Raji (cell line): Measurements from ENCODE around the gene NRG3.

ENCODE experiments used
- POLR2A ChIP-seq: IDR thresholded peaks from 2 replicates; pipeline ENCODE4 v1.6.1; 2011; ENCODE audit warnings: low read depth, low read length, control low read depth; ENCODE audit not compliant: insufficient read depth

NRG3 gene

GRCh38 chr10:82289945-82290344, 415.0 kb downstream of the NRG3 start:
- TF ChIP-seq POLR2A = no peak

DNA sequence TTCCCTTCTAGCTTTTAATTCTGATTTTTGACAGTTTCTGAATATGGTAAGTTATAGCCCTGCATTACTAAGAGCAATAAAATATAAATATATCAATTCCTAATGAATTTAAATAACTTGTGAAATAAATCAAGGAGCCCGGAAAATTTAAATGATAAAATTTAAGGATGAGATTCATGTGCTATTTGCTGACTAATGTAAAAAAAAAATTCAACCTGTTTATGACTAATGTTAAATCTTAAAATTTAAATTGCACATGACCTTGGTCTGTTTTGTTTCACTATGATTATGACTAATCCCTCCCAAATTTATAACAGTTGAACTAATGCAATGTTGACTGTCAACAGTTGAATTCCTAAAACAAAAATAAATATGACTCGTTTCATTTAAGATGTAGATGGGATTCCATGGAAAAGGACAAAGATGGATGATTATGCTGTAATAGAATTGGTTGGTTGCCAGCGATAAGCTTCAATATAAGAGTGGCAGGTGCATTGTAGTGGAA, 419.9 kb downstream of the NRG3 start:
- no peak for TF ChIP-seq POLR2A

DNA sequence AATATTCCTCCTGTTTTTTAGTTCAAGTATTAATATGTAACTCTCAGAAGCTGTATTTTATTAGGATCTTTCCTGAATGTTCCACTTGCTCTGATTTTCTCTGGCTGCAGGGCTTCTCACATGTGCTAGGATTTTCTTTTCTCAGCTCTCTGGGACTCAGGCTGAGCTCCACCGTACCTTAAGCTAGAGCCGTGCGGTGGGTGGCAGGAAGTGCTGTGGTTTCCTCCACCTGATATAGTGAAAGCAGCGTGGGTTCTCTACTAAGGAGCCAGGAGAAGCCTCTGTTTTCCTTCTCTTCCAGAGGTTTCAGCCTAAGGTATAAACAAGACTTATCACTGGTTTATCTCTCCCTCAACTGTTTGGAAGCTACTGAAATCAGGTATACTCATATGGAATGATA, 433.6 kb downstream of the NRG3 start:
- no peak for TF ChIP-seq POLR2A

- no peak for TF ChIP-seq POLR2A
Observed at GRCh38 chr10:82310839-82311238, 435.8 kb downstream of the NRG3 start.

DNA sequence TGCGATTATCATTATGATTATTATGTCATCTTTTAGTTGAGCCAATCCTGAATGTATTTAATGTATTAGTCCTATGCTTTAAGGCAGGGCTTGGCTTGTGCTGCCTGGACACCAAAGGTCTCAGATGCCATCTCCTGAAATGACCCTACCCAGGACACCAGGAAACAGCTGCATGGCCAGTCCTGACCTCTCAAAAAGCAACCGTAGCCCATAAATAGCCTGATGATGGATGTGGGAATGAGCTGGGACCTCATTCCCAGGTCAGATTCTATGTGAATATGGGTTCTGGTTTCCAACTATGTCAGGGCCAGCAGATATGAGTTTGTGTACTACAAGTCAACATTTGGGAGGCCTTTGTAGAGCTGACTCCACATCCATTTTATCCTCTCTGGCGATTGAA, 438.4 kb downstream of the NRG3 start:
- no peak for TF ChIP-seq POLR2A

DNA sequence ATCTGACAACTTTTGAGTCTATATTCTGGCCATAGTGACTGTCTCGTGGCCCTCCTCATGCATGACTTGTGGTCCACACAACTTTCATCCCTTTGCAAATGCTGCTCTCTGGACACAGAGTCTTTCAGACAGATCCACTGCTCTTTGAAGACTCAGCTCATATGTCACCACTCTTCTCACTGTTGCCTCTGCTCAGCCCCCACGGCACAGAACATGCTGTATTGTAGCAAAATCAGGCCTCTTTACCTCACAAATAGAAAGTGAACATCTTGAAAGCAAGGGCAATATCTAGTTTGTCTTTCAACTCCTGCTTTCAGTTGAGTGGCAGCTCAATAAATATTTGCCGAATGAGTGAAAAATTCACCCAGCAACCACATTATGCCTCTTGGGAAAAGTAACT, 443.5 kb downstream of the NRG3 start:
- no peak for TF ChIP-seq POLR2A

- no peak for TF ChIP-seq POLR2A
Observed at GRCh38 chr10:82319074-82319473, 444.1 kb downstream of the NRG3 start.

DNA sequence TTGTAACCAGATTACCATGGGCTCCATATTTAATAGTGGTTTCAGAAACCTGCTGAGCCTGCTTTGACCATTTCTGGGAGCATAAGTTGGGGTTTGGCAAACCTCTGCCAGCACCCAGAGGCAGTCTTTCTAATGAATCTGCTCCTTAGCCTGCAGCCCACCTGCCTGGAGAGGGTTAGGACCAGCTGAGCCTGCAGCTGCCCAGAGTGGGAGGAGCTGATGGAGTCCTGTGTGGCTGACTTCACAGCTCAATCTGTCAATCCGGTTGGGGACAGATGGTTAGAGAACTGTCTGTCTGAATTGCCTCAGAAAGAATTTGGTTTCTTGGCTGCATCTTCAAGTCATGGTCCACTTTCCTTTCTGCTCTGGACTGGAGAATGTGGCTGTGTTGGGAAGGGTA, 444.6 kb downstream of the NRG3 start:
- no peak for TF ChIP-seq POLR2A

- TF ChIP-seq POLR2A = no peak
Observed at GRCh38 chr10:82321724-82322123, 446.7 kb downstream of the NRG3 start.

DNA sequence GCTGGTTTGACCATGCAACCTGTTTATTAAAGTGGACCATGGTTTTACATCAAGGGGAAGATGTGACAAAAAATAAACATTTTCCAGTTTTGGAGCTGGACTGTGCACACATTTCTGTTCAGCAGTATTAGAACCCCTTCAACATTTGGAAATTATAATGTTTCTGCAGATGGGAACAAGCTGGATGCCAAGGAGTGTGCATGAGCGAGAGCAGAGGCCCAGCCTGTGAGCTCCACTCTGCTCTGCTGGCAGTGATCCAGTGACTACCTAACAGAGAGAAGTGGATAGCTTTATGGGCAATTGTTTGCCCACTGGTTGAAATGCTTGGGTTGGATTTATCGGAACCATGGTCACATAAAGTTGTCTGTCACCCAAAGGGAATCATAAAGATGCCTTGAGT, 456.7 kb downstream of the NRG3 start:
- TF ChIP-seq POLR2A = no peak

DNA sequence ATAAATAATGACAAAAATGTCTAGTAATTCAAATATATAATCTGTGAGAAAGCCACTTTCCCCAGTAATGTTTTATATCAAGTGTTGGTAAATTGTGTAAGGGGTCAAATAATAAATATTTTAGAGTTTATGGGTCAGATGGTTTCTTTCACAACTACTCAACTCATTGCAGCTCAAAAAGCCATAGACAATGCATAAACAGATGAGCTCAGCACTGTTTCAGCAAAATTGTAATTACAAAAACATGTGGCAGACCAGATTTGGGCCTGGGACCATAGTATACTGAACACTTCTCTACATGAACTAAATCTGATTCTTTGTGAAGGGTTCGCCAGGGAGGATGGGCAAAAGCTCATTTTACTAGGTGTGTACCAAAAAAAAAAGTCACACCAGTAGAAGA, 460.8 kb downstream of the NRG3 start:
- TF ChIP-seq POLR2A = no peak

DNA sequence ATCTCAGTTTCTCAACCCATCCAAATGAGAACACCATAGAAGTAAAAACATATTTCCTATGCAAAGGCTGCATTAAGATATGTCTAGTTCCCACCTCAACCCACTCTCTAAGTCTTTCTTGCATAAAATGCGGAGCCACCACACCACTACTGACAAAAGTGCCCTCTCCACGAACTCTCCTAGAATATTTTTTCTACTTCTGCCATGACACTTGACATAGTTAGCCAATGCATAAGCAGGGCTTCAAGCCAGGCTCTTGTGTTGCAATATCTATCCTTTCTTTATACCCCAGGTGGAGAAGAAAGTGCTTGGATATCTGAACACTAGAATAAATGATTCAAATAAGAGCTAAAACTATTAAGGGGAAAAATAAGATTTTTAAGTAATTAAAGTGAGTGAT, 465.2 kb downstream of the NRG3 start:
- TF ChIP-seq POLR2A = no peak

DNA sequence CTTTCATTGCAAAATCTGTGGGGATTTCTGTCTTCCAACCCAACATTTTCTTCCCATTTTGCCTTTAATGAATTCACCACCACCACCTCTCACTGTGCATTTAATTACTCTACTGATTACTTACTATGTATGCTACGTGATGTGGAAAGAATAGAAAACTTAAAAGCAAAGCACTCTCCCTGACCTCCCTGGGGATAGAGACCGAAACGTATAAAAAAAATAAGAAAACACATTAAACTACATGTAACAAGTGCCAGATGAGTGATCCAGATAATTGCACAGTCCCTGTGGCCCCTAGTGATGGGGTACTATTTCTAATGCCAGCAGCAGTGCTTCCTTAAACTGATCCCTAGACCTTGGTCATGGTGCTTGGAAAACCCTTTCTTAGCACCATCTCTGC, 478.4 kb downstream of the NRG3 start:
- no peak for TF ChIP-seq POLR2A

DNA sequence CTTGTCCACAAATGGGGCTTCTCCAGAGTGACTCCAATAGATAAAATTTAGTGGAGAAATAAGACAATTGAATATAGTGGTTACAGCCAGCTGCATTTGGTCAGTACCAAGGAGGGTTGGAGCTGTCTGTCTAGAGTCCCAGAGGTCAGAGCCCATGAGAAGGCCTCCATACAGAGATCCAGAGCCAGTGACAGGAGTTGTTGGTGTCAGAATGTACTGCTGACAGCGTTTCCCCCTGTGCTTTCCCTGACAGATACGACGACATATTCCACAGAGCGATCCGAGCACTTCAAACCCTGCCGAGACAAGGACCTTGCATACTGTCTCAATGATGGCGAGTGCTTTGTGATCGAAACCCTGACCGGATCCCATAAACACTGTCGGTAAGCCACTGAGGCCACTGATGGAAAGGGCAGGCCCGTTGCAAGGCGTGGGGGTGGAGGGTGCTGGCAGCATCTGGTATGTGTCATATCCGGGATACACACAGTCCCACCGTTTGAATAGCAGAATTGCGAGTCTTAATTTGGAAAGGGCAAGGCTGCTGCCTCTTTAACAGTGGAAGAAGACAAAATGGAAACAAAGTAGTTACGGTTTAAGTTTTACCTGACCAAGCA, 483.6 kb downstream of the NRG3 start:
- no peak for TF ChIP-seq POLR2A

GRCh38 chr10:82361256-82361655, 486.3 kb downstream of the NRG3 start:
- TF ChIP-seq POLR2A = no peak

- TF ChIP-seq POLR2A = no peak
Observed at GRCh38 chr10:82377608-82378007, 502.6 kb downstream of the NRG3 start.

GRCh38 chr10:82378146-82378545, 503.2 kb downstream of the NRG3 start:
- no peak for TF ChIP-seq POLR2A
